SK-N-SH (cell line): Measurements from ENCODE around the gene CAMK2D. TPM values are rescaled to one million over a fixed set of nuclear protein-coding genes. Genes with fewer than 3 reads are reported as not detected.
A peak's percentile ranks its signal among the peaks of the same experiment; 100 is the strongest.

Experiments used
- CTCF ChIA-PET: fragments of 300-600, 350-600 bp; formaldehyde crosslinking; extraction: SDS; loops from one replicate; lab custom pipeline; 2021; lab: Yijun Ruan, JAX
- POLR2A ChIA-PET: fragments of 350-600 bp; sonication (Branson Sonifier 250); formaldehyde crosslinking; extraction: SDS; loops from one replicate; lab custom pipeline; 2020; ENCODE audit warnings: antibody characterized with exemption, inconsistent platforms; lab: Yijun Ruan, JAX
- DNase-seq: peaks from one replicate; pipeline ENCODE4 v3.0.0; 2012
- H2AFZ ChIP-seq: fragments of 200-600 bp; sonication (generic); 2 replicates; pipeline ENCODE4 v1.8.1; 2016; ENCODE audit warnings: antibody characterized with exemption, mild to moderate bottlenecking, low read depth
- H3F3A ChIP-seq: fragments of 200-600 bp; sonication (generic); replicated peaks from 2 replicates; pipeline ENCODE3; 2016; ENCODE audit warnings: antibody characterized with exemption, mild to moderate bottlenecking; ENCODE audit not compliant: insufficient read depth
- H3K27ac ChIP-seq, 2 experiments: fragments of 200-500 bp in 1 of 2; fragments of 200-600 bp in 1 of 2; sonication (Bioruptor generic) in 1 of 2; sonication (generic), shearing (Covaris generic) in 1 of 2; 2 replicates each; pipeline versions ENCODE4 v1.5.1 to v1.6.1; 2014 to 2016; ENCODE audit warnings: low read depth in 2 of 2, inconsistent platforms in 1 of 2, low read length in 1 of 2, mild to moderate bottlenecking in 1 of 2, mixed read lengths in 1 of 2
- H3K27me3 ChIP-seq: fragments of 200-600 bp; sonication (generic), shearing (Covaris generic); 2 replicates; pipeline ENCODE4 v1.6.1; 2016; ENCODE audit warnings: mixed run types; ENCODE audit not compliant: insufficient read depth
- H3K36me3 ChIP-seq, 2 experiments: fragments of 200-500 bp in 1 of 2; fragments of 200-600 bp in 1 of 2; sonication (Bioruptor generic) in 1 of 2; sonication (generic) in 1 of 2; replicated peaks in 1 of 2; 2 replicates each; pipeline versions ENCODE3 to v1.5.1; 2014 to 2016; ENCODE audit warnings: low read length in 1 of 2, mild to moderate bottlenecking in 1 of 2; ENCODE audit not compliant: insufficient read depth in 2 of 2, control insufficient read depth in 1 of 2
- H3K4me1 ChIP-seq, 2 experiments: fragments of 200-500 bp in 1 of 2; fragments of 200-600 bp in 1 of 2; sonication (Bioruptor generic) in 1 of 2; sonication (generic), shearing (Covaris generic) in 1 of 2; 2 replicates each; pipeline versions ENCODE4 v1.5.1 to v1.6.1; 2014 to 2016; ENCODE audit warnings: low read depth in 1 of 2, low read length in 1 of 2, mixed run types in 1 of 2; ENCODE audit not compliant: insufficient read depth in 2 of 2, control insufficient read depth in 1 of 2
- H3K4me2 ChIP-seq: fragments of 200-600 bp; sonication (generic), shearing (Covaris generic); 2 replicates; pipeline ENCODE4 v1.6.1; 2017; ENCODE audit warnings: mixed run types
- H3K4me3 ChIP-seq, 2 experiments: fragments of 200-500 bp in 1 of 2; fragments of 200-600 bp in 1 of 2; sonication (Bioruptor generic) in 1 of 2; sonication (generic), shearing (Covaris generic) in 1 of 2; 2 replicates each; pipeline versions ENCODE4 v1.5.1 to v1.8.1; 2014 to 2016; ENCODE audit warnings: low read depth in 2 of 2, inconsistent platforms in 1 of 2, low read length in 1 of 2, mild to moderate bottlenecking in 1 of 2, mixed read lengths in 1 of 2, moderate library complexity in 1 of 2
- H3K79me2 ChIP-seq: fragments of 200-600 bp; sonication (generic); 2 replicates; pipeline ENCODE4 v1.8.1; 2017; ENCODE audit warnings: mild to moderate bottlenecking; ENCODE audit not compliant: insufficient read depth
- H3K9ac ChIP-seq: fragments of 200-600 bp; sonication (generic); 2 replicates; pipeline ENCODE4 v1.6.1; 2017; ENCODE audit warnings: mixed run types
- H3K9me2 ChIP-seq: fragments of 200-600 bp; sonication (generic); 2 replicates; pipeline ENCODE4 v1.6.1; 2017; ENCODE audit warnings: mixed run types
- H3K9me3 ChIP-seq: fragments of 200-600 bp; sonication (generic); 2 replicates; pipeline ENCODE4 v1.6.1; 2017; ENCODE audit warnings: mixed run types, mild to moderate bottlenecking, moderate library complexity
- H4K20me1 ChIP-seq: fragments of 200-600 bp; sonication (generic); 2 replicates; pipeline ENCODE4 v1.6.1; 2017; ENCODE audit warnings: mild to moderate bottlenecking, mixed run types; ENCODE audit not compliant: insufficient read depth
- CTCF ChIP-seq: fragments of 200-600 bp; sonication (generic); IDR thresholded peaks from 2 replicates; pipeline ENCODE4 v1.6.1; 2017; ENCODE audit warnings: antibody characterized with exemption, mild to moderate bottlenecking, moderate library complexity
- ELF1 ChIP-seq: IDR thresholded peaks from 2 replicates; pipeline ENCODE4 v1.4.0; 2012
- EP300 ChIP-seq, 2 experiments: IDR thresholded peaks; 2 replicates each; pipeline versions ENCODE4 v1.4.0 to v1.6.1; 2012; ENCODE audit warnings: borderline replicate concordance in 1 of 2, low read depth in 1 of 2, low read length in 1 of 2
- EZH2phosphoT487 ChIP-seq: fragments of 200-600 bp; sonication (generic); IDR thresholded peaks from 2 replicates; pipeline ENCODE4 v1.6.1; 2017; ENCODE audit warnings: low read depth, mixed run types, mild to moderate bottlenecking, antibody characterized with exemption, moderate library complexity, borderline replicate concordance
- FOSL2 ChIP-seq: IDR thresholded peaks from 2 replicates; pipeline ENCODE4 v1.4.0; 2012; ENCODE audit warnings: low read depth, mild to moderate bottlenecking, moderate library complexity, borderline replicate concordance
- FOXJ3 ChIP-seq: sonication (generic); formaldehyde crosslinking; IDR thresholded peaks from 2 replicates; pipeline ENCODE4 v1.5.1; 2020; ENCODE audit warnings: mild to moderate bottlenecking, missing genetic modification reagents
- GABPA ChIP-seq: IDR thresholded peaks from 2 replicates; pipeline ENCODE4 v1.4.0; 2012; ENCODE audit warnings: low read depth, mild to moderate bottlenecking
- JUND ChIP-seq: IDR thresholded peaks from 2 replicates; pipeline ENCODE4 v1.4.0; 2012
- MAX ChIP-seq: IDR thresholded peaks from 2 replicates; pipeline ENCODE4 v1.4.0; 2012; ENCODE audit warnings: low read depth
- MEF2A ChIP-seq: IDR thresholded peaks from 2 replicates; pipeline ENCODE4 v1.4.0; 2012; ENCODE audit warnings: low read depth, borderline replicate concordance
- MXI1 ChIP-seq: IDR thresholded peaks from 2 replicates; pipeline ENCODE4 v1.6.1; 2012; ENCODE audit warnings: mild to moderate bottlenecking, low read depth, low read length, improper control_type of control experiment
- NFIC ChIP-seq: IDR thresholded peaks from 2 replicates; pipeline ENCODE4 v1.4.0; 2012; ENCODE audit warnings: borderline replicate concordance
- POLR2AphosphoS5 ChIP-seq: IDR thresholded peaks from 2 replicates; pipeline ENCODE4 v1.6.1; 2012; ENCODE audit warnings: low read depth, low read length
- RCOR1 ChIP-seq: fragments of 150-350 bp; IDR thresholded peaks from 2 replicates; pipeline ENCODE4 v1.6.1; 2017; ENCODE audit warnings: antibody characterized with exemption, low read length
- RFX5 ChIP-seq: IDR thresholded peaks from 2 replicates; pipeline ENCODE4 v1.6.1; 2012; ENCODE audit warnings: mild to moderate bottlenecking, improper control_type of control experiment, low read length
- RXRA ChIP-seq: IDR thresholded peaks from 2 replicates; pipeline ENCODE4 v1.4.0; 2012; ENCODE audit warnings: low read depth, mild to moderate bottlenecking, borderline replicate concordance
- SIN3A ChIP-seq: IDR thresholded peaks from 2 replicates; pipeline ENCODE4 v1.6.1; 2012; ENCODE audit warnings: low read depth, mild to moderate bottlenecking, low read length, moderate library complexity, borderline replicate concordance
- SMC3 ChIP-seq: IDR thresholded peaks from 2 replicates; pipeline ENCODE4 v1.6.1; 2012; ENCODE audit warnings: low read depth, low read length, improper control_type of control experiment
- TCF12 ChIP-seq: IDR thresholded peaks from 2 replicates; pipeline ENCODE4 v1.4.0; 2012
- TEAD4 ChIP-seq: IDR thresholded peaks from 2 replicates; pipeline ENCODE4 v1.4.0; 2012; ENCODE audit warnings: mild to moderate bottlenecking, borderline replicate concordance; ENCODE audit not compliant: insufficient read depth
- YY1 ChIP-seq: IDR thresholded peaks from 2 replicates; pipeline ENCODE4 v1.4.0; 2012; ENCODE audit warnings: low read depth, mild to moderate bottlenecking
- ZBTB33 ChIP-seq: IDR thresholded peaks from 2 replicates; pipeline ENCODE4 v1.4.0; 2012; ENCODE audit warnings: low read depth, borderline replicate concordance
- WGBS: methylation state at CpG from one replicate; pipeline ENCODE4 v1.1.6; 2017; ENCODE audit warnings: low lambda C conversion rate; 5-methylcytosine and 5-hydroxymethylcytosine counted together
- polyA plus RNA-seq, 3 experiments: library from polyadenylated mRNA; depleted of rRNA; stranded (reverse); fragments of >200 nt; gene quantifications; 2 replicates each; pipeline ENCODE4 v1.2.3, GENCODE V29; 2012
- TF ChIP-seq, protein P1 (sequence below): IDR thresholded peaks from 2 replicates; pipeline ENCODE4; 2012
- TF ChIP-seq, protein P2 (sequence below): fragments of 150-350 bp; IDR thresholded peaks from 2 replicates; pipeline ENCODE4 v1.6.1; 2016; ENCODE audit warnings: mild to moderate bottlenecking, low read depth, low read length

CAMK2D gene
- polyA plus RNA-seq, 1 of the 3 experiments (the other 2 are of a cell fraction), result 17.0 TPM

DNA sequence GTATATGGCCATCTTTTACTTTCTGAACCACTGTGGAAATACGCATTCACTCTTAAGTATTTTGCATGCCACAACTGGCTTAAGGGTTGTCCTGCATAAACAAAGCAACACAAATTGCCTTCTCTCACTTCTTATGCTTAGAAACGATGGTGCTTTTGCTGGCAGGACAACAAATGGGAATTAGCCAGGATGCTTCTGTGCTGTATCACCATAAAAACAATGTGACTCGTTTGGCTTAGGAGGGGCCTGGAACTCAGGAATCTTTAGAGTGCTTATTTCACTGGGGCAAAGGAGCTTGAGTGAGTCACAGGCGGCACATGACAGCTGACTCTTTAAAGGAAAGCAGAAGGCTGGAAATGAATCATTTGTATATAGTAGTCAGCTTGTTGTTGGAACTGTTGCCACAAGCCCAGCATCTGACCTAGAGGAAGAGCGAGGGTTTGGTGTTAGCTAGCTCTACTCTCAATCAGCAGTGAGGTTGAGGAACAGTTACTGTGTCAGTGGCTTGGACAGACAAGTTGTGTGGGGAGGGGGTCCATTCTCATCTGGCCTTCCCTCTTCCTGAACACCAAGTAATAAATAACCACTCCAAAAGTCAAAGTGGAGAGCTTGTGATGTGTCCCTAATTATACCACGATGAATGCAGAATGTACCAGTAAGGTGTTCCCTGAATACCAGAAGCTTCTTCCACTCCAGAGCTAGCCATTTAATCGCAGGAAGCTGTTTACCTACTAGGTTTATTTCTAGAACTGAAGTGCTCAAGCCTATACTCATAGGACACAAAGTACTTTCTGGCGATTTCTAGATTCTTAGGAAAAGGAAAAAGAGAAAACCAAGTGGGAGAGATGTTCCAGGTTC, 293.1 kb downstream of the CAMK2D start:
- Histone ChIP-seq H3K4me3 (no peak overlapping the region), H3K27ac (peak overlapping the region; percentile 81 to 97), H2AFZ (no peak overlapping the region), H4K20me1 (no peaks in the 10 kb centered on the region), H3K36me3 (peaks cover 0 to 38% of the 10 kb centered on the region in 2 experiments), H3K9me2 (no peaks in the 10 kb centered on the region), H3K79me2 (no peaks in the 10 kb centered on the region), H3K4me2 (peak overlapping the region; percentile 46), H3K9ac (peak overlapping the region; percentile 58), H3K4me1 (peaks cover 2 to 41% of the 10 kb centered on the region in 2 experiments), H3F3A (peaks cover 33% of the 10 kb centered on the region), H3K9me3 (no peaks in the 10 kb centered on the region), H3K27me3 (no peaks in the 10 kb centered on the region)
- 49% methylated on average over 8 of the region's 8 CpGs for WGBS
- DNase-seq, result peak; percentile 3
- POLR2A ChIA-PET, result no interaction called here
- CTCF ChIA-PET, result interaction anchor here (0.5 kb wide), 1 partner anchor 66 kb away, joined by 3 read pairs; no protein-coding TSS in a partner anchor
- TF ChIP-seq TEAD4 (peak; percentile 94), EP300 (IDR thresholded peaks at IDR 0.05; ENCODE audit: borderline replicate concordance in 1 of 2, low read depth in 1 of 2, low read length in 1 of 2) (peak; percentile 68 to 96), TCF12 (peak; percentile 99), SMC3 (no peak; the same call in 1 of the 2 replicates), POLR2AphosphoS5 (peak; percentile 78; the same call in 1 of the 2 replicates), MXI1 (no peak; the same call in 1 of the 2 replicates), JUND (peak; percentile 100), MEF2A (peak; percentile 70; the same call in 1 of the 2 replicates), MAX (peak; percentile 80; the same call in 1 of the 2 replicates), FOSL2 (peak; percentile 100), ZBTB33 (peak; percentile 49; the same call in 1 of the 2 replicates), YY1 (peak; percentile 33; the same call in 1 of the 2 replicates), GABPA (no peak), SIN3A (peak; percentile 89), RCOR1 (no peak), EZH2phosphoT487 (no peak), RFX5 (no peak), ELF1 (peak; percentile 49; the same call in 1 of the 2 replicates), NFIC (peak; percentile 95), RXRA (peak; percentile 96), CTCF (no peak), FOXJ3 (CRISPR knock-in tag) (no peak)
- TF ChIP-seq, protein P1, sequence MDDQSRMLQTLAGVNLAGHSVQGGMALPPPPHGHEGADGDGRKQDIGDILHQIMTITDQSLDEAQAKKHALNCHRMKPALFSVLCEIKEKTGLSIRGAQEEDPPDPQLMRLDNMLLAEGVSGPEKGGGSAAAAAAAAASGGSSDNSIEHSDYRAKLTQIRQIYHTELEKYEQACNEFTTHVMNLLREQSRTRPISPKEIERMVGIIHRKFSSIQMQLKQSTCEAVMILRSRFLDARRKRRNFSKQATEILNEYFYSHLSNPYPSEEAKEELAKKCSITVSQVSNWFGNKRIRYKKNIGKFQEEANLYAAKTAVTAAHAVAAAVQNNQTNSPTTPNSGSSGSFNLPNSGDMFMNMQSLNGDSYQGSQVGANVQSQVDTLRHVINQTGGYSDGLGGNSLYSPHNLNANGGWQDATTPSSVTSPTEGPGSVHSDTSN, result peak; percentile 97
- TF ChIP-seq, protein P2, sequence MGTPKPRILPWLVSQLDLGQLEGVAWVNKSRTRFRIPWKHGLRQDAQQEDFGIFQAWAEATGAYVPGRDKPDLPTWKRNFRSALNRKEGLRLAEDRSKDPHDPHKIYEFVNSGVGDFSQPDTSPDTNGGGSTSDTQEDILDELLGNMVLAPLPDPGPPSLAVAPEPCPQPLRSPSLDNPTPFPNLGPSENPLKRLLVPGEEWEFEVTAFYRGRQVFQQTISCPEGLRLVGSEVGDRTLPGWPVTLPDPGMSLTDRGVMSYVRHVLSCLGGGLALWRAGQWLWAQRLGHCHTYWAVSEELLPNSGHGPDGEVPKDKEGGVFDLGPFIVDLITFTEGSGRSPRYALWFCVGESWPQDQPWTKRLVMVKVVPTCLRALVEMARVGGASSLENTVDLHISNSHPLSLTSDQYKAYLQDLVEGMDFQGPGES, result no peak
